Measurements from ENCODE around the gene AMTN.

Gene AMTN

GRCh38 chr4:70564033-70564432, 45.7 kb downstream of the AMTN start:
- no peak for DNase-seq

- DNase-seq: no peak
Measured at GRCh38 chr4:70570796-70571195, 52.4 kb downstream of the AMTN start.

- no peak for DNase-seq
Measured at GRCh38 chr4:70571772-70572171, 53.4 kb downstream of the AMTN start.

- DNase-seq: no peak
Measured at GRCh38 chr4:70575964-70576363, 57.6 kb downstream of the AMTN start.

- DNase-seq: no peak
Measured at GRCh38 chr4:70577220-70577927, 59.0 kb downstream of the AMTN start.

GRCh38 chr4:70581980-70582379, 63.6 kb downstream of the AMTN start:
- DNase-seq: no peak
